HEK293 (cell line): ENCODE data around the gene KRTAP4-7.

Experiments used
- CTCF ChIA-PET: fragments of 350-600 bp; formaldehyde crosslinking; extraction: SDS; loops from one replicate; lab custom pipeline; 2021; ENCODE audit warnings: antibody characterized with exemption; lab: Yijun Ruan, JAX
- POLR2A ChIA-PET: fragments of 300-600 bp; formaldehyde crosslinking; extraction: SDS; loops from one replicate; lab custom pipeline; 2020; ENCODE audit warnings: antibody characterized with exemption, inconsistent platforms; lab: Yijun Ruan, JAX
- H3K27ac ChIP-seq: fragments of 200-500 bp; sonication (Bioruptor generic); 2 replicates; pipeline ENCODE4 v1.5.1; 2014; ENCODE audit warnings: low read depth, low read length, control low read depth, inconsistent platforms; ENCODE audit errors: extremely low read depth
- H3K36me3 ChIP-seq, 2 experiments: fragments of 200-500 bp in 1 of 2; sonication (Bioruptor generic) in 1 of 2; 1 replicate in 1 of 2; 2 replicates in 1 of 2; pipeline ENCODE4 v1.5.1; 2014 to 2017; ENCODE audit warnings: inconsistent platforms in 2 of 2, low read length in 2 of 2; ENCODE audit not compliant: control insufficient read depth in 2 of 2, insufficient read depth in 1 of 2
- H3K4me1 ChIP-seq: fragments of 200-500 bp; sonication (Bioruptor generic); 2 replicates; pipeline ENCODE4 v1.5.1; 2014; ENCODE audit warnings: mild to moderate bottlenecking, low read length, inconsistent platforms; ENCODE audit not compliant: control insufficient read depth, insufficient read depth
- H3K4me3 ChIP-seq: 2 replicates; pipeline ENCODE4 v1.5.1; 2011; ENCODE audit warnings: low read depth, mild to moderate bottlenecking, control low read depth, low read length, moderate library complexity
- H3K9me3 ChIP-seq: fragments of 200-500 bp; sonication (Bioruptor generic); 2 replicates; pipeline ENCODE4 v1.5.1; 2014; ENCODE audit warnings: low read depth, low read length, inconsistent platforms; ENCODE audit not compliant: control insufficient read depth, insufficient read depth
- HOXC10 ChIP-seq: sonication (generic); formaldehyde crosslinking; IDR thresholded peaks from 2 replicates; pipeline ENCODE4 v1.8.1; 2023; ENCODE audit warnings: mild to moderate bottlenecking, missing genetic modification reagents
- KLF16 ChIP-seq: fragments of 450-650 bp; formaldehyde crosslinking; IDR thresholded peaks from 2 replicates; pipeline ENCODE4 v1.5.1; 2017; ENCODE audit warnings: missing biosample characterization, missing genetic modification characterization
- OVOL3 ChIP-seq: fragments of 450-650 bp; formaldehyde crosslinking; IDR thresholded peaks from 2 replicates; pipeline ENCODE4 v1.5.1; 2016; ENCODE audit warnings: missing biosample characterization, missing genetic modification characterization
- PRDM2 ChIP-seq: fragments of 450-650 bp; formaldehyde crosslinking; IDR thresholded peaks from 2 replicates; pipeline ENCODE4 v1.5.1; 2016; ENCODE audit warnings: missing biosample characterization, missing genetic modification characterization, borderline replicate concordance
- REPIN1 ChIP-seq: fragments of 450-650 bp; formaldehyde crosslinking; IDR thresholded peaks from 2 replicates; pipeline ENCODE4 v1.5.1; 2017; ENCODE audit warnings: missing biosample characterization, missing genetic modification characterization, low read depth
- YY1 ChIP-seq: fragments of 450-650 bp; formaldehyde crosslinking; IDR thresholded peaks from 2 replicates; pipeline ENCODE4 v1.5.1; 2018; ENCODE audit warnings: missing biosample characterization, missing genetic modification characterization
- ZNF157 ChIP-seq: fragments of 450-650 bp; formaldehyde crosslinking; IDR thresholded peaks from 2 replicates; pipeline ENCODE4 v1.5.1; 2016; ENCODE audit warnings: missing biosample characterization, missing genetic modification characterization
- ZNF175 ChIP-seq: fragments of 450-650 bp; formaldehyde crosslinking; IDR thresholded peaks from 2 replicates; pipeline ENCODE4 v1.5.1; 2016; ENCODE audit warnings: missing biosample characterization, missing genetic modification characterization
- ZNF211 ChIP-seq: fragments of 450-650 bp; formaldehyde crosslinking; IDR thresholded peaks from 2 replicates; pipeline ENCODE4 v1.5.1; 2016; ENCODE audit warnings: low read depth, missing biosample characterization, missing genetic modification characterization
- ZNF23 ChIP-seq: fragments of 450-650 bp; formaldehyde crosslinking; IDR thresholded peaks from 2 replicates; pipeline ENCODE4 v1.5.1; 2016; ENCODE audit warnings: missing biosample characterization, missing genetic modification characterization, borderline replicate concordance
- ZNF354C ChIP-seq: fragments of 450-650 bp; formaldehyde crosslinking; IDR thresholded peaks from 2 replicates; pipeline ENCODE4 v1.5.1; 2016; ENCODE audit warnings: missing biosample characterization, missing genetic modification characterization, low read depth, borderline replicate concordance
- ZNF423 ChIP-seq: fragments of 450-650 bp; formaldehyde crosslinking; IDR thresholded peaks from 2 replicates; pipeline ENCODE4 v1.5.1; 2016; ENCODE audit warnings: missing biosample characterization, missing genetic modification characterization
- ZNF521 ChIP-seq: fragments of 450-650 bp; formaldehyde crosslinking; IDR thresholded peaks from 2 replicates; pipeline ENCODE4 v1.5.1; 2017; ENCODE audit warnings: missing biosample characterization, mild to moderate bottlenecking, missing genetic modification characterization
- ZNF549 ChIP-seq: fragments of 450-650 bp; IDR thresholded peaks from 2 replicates; pipeline ENCODE4 v1.5.1; 2018; ENCODE audit warnings: missing biosample characterization, missing genetic modification characterization, mild to moderate bottlenecking, inconsistent platforms, moderate library complexity
- ZNF645 ChIP-seq: fragments of 450-650 bp; formaldehyde crosslinking; IDR thresholded peaks from 2 replicates; pipeline ENCODE4; 2016; ENCODE audit warnings: missing biosample characterization, missing genetic modification characterization
- ZNF768 ChIP-seq: fragments of 450-650 bp; formaldehyde crosslinking; IDR thresholded peaks from 2 replicates; pipeline ENCODE4 v1.5.1; 2018; ENCODE audit warnings: missing biosample characterization, mild to moderate bottlenecking, missing genetic modification characterization
- TF ChIP-seq, protein P1 (sequence below): IDR thresholded peaks from 2 replicates; pipeline ENCODE4 v1.6.1; 2011; ENCODE audit warnings: mild to moderate bottlenecking, low read depth, low read length, borderline replicate concordance
- TF ChIP-seq, protein P2 (sequence below): fragments of 450-650 bp; formaldehyde crosslinking; IDR thresholded peaks from 2 replicates; pipeline ENCODE4 v1.5.1; 2016; ENCODE audit warnings: missing biosample characterization, missing genetic modification characterization
- TF ChIP-seq, protein P3 (sequence below): fragments of 450-650 bp; formaldehyde crosslinking; IDR thresholded peaks from 2 replicates; pipeline ENCODE4 v1.5.1; 2016; ENCODE audit warnings: missing biosample characterization, missing genetic modification characterization, low read depth

Gene KRTAP4-7

GRCh38 chr17:41048441-41048840, 35.5 kb upstream of the KRTAP4-7 start (continued):
- no peak for TF ChIP-seq ZNF23 (tag by site-specific recombination)

DNA sequence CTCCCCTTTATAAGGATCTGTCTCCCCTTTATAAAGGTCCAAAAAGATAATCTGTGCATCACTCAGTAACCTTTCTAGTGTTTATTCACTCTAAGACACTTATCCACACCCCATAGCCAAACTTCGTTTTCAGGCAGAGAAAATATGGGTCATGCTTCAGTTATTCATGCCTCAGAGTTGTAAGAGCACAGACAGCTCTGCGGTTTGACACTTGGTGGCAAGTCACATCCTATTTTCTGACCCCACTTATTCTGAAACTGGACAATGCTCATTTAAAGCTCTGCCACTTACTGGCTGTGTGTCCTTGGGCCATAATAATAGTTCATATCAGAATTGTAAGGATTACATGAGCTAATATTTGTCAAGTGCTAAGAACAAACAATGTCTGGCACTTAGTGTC, 34.8 kb upstream of the KRTAP4-7 start:
- H3K9me3 ChIP-seq: no peaks in the 10 kb centered on the region
- H3K4me1 ChIP-seq: no peaks in the 10 kb centered on the region
- CTCF ChIA-PET: no interaction called here
- no peak overlapping the region for H3K27ac ChIP-seq
- H3K36me3 ChIP-seq: no peaks in the 10 kb centered on the region
- POLR2A ChIA-PET: no interaction called here
- no peak overlapping the region for H3K4me3 ChIP-seq
- TF ChIP-seq ZNF157 (tag by site-specific recombination) (no peak), ZNF354C (tag by site-specific recombination) (no peak), REPIN1 (tag by site-specific recombination) (no peak), ZNF768 (tag by site-specific recombination) (no peak), OVOL3 (no peak), ZNF549 (tag by site-specific recombination) (no peak)
- TF ChIP-seq, protein P1, sequence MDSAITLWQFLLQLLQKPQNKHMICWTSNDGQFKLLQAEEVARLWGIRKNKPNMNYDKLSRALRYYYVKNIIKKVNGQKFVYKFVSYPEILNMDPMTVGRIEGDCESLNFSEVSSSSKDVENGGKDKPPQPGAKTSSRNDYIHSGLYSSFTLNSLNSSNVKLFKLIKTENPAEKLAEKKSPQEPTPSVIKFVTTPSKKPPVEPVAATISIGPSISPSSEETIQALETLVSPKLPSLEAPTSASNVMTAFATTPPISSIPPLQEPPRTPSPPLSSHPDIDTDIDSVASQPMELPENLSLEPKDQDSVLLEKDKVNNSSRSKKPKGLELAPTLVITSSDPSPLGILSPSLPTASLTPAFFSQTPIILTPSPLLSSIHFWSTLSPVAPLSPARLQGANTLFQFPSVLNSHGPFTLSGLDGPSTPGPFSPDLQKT: no peak
- TF ChIP-seq, protein P2, sequence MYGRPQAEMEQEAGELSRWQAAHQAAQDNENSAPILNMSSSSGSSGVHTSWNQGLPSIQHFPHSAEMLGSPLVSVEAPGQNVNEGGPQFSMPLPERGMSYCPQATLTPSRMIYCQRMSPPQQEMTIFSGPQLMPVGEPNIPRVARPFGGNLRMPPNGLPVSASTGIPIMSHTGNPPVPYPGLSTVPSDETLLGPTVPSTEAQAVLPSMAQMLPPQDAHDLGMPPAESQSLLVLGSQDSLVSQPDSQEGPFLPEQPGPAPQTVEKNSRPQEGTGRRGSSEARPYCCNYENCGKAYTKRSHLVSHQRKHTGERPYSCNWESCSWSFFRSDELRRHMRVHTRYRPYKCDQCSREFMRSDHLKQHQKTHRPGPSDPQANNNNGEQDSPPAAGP (tag by site-specific recombination): no peak
- TF ChIP-seq, all 188 proteins: peak for 0

DNA sequence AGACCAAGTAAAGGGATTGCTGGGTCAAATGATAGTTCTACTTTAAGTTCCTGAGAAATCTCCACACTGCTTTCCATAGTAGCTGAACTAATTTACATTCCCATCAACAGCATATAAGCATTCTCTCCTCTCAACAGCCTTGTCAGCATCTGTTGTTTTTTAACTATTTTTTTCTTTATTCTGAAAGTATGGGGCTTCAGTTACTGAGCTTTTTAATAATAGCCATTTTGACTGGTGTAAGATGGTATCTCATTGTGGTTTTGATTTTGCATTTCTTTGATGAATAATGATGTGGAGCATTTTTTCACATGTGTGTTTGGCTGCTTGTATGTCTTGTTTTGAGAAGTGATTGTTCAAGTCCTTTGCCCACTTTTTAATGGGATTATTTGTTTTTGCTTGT, 31.4 kb upstream of the KRTAP4-7 start:
- TF ChIP-seq ZNF354C (tag by site-specific recombination) (no peak), YY1 (tag by site-specific recombination) (no peak)
- no peak overlapping the region for H3K27ac ChIP-seq
- POLR2A ChIA-PET: no interaction called here
- no peaks in the 10 kb centered on the region for H3K9me3 ChIP-seq
- no peaks in the 10 kb centered on the region for H3K36me3 ChIP-seq
- no peaks in the 10 kb centered on the region for H3K4me1 ChIP-seq
- no peak overlapping the region for H3K4me3 ChIP-seq
- CTCF ChIA-PET: interaction anchor here (0.7 kb wide), 1 partner anchor 597 kb away, joined by 3 read pairs; no protein-coding TSS in a partner anchor

DNA sequence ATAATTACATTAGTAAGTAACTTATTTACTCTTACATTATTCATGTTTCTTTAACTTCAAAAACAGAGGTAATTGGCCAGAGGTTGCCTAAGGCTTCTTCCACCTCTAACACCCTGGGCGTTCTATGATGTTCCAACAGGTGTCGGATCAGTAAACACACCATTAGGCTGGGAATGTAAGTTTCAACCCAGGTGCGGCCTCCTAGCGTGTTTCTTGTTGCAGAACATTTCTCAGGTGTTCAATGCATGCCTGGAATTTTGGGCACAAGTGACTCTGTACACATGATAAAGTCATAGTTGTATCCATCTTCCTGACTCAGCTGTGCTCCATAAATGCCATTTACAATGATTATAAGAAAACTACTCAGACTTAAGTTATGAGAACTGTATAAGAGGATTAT, 29.9 kb upstream of the KRTAP4-7 start:
- Histone ChIP-seq H3K36me3 (no peaks in the 10 kb centered on the region), H3K4me1 (no peaks in the 10 kb centered on the region), H3K4me3 (no peak overlapping the region), H3K9me3 (no peaks in the 10 kb centered on the region), H3K27ac (no peak overlapping the region)
- ChIA-PET CTCF (no interaction called here), POLR2A (no interaction called here)
- TF ChIP-seq ZNF521 (tag by site-specific recombination): no peak
- TF ChIP-seq KLF16 (tag by site-specific recombination): no peak
- TF ChIP-seq ZNF645 (tag by site-specific recombination): no peak
- no peak for TF ChIP-seq YY1 (tag by site-specific recombination)
- TF ChIP-seq PRDM2 (tag by site-specific recombination): no peak
- no peak for TF ChIP-seq ZNF423 (tag by site-specific recombination)
- TF ChIP-seq HOXC10 (CRISPR knock-in tag): no peak
- no peak for TF ChIP-seq ZNF211
- no peak for TF ChIP-seq ZNF175 (tag by site-specific recombination)
- TF ChIP-seq, protein P3, sequence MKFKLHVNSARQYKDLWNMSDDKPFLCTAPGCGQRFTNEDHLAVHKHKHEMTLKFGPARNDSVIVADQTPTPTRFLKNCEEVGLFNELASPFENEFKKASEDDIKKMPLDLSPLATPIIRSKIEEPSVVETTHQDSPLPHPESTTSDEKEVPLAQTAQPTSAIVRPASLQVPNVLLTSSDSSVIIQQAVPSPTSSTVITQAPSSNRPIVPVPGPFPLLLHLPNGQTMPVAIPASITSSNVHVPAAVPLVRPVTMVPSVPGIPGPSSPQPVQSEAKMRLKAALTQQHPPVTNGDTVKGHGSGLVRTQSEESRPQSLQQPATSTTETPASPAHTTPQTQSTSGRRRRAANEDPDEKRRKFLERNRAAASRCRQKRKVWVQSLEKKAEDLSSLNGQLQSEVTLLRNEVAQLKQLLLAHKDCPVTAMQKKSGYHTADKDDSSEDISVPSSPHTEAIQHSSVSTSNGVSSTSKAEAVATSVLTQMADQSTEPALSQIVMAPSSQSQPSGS (tag by site-specific recombination): no peak
